Ovary (tissue), 9 donors: ENCODE results near the gene MFNG. TPM values are rescaled to one million over a fixed set of nuclear protein-coding genes. Genes with fewer than 3 reads are reported as not detected.

Experiments used
- DNase-seq, 5 donors: peaks; one replicate each; pipeline ENCODE4 v3.0.0-alpha.2; 2019 to 2020
- H3K27ac ChIP-seq, 2 donors: fragments of 200-600 bp; one replicate each; pipeline versions ENCODE4 v1.5.1 to v1.8.0; 2019 to 2022
- H3K27me3 ChIP-seq: fragments of 200-600 bp; one replicate; pipeline ENCODE4 v1.8.0; 2022
- H3K36me3 ChIP-seq: fragments of 200-600 bp; sonication (generic); one replicate; pipeline ENCODE4 v1.5.1; 2019
- H3K4me1 ChIP-seq: one replicate; pipeline ENCODE4 v1.8.1; 2013; ENCODE audit warnings: mild to moderate bottlenecking, moderate library complexity; ENCODE audit not compliant: insufficient read depth
- H3K4me3 ChIP-seq: fragments of 200-600 bp; sonication (generic); one replicate; pipeline ENCODE4 v1.5.1; 2017
- H3K9me3 ChIP-seq, 2 donors: fragments of 200-600 bp in 1 of 2; sonication (generic) in 1 of 2; one replicate each; pipeline versions ENCODE4 v1.5.1 to v1.8.1; 2013 to 2019; ENCODE audit warnings: mild to moderate bottlenecking in 1 of 2, moderate library complexity in 1 of 2
- EP300 ChIP-seq: sonication (generic); formaldehyde crosslinking; IDR thresholded peaks from one replicate; pipeline ENCODE4 v1.6.1; 2017; ENCODE audit warnings: antibody characterized with exemption
- POLR2A ChIP-seq: fragments of 450-650 bp; IDR thresholded peaks from one replicate; pipeline ENCODE4 v1.6.1; 2017; ENCODE audit warnings: antibody characterized with exemption, mild to moderate bottlenecking, moderate library complexity
- WGBS, 3 donors: extraction: QIAGEN DNeasy Blood & Tissue Kit in 1 of 3; methylation state at CpG; one replicate each; pipeline versions ENCODE4 v1.1.5 to v1.1.7; 2013 to 2017; 5-methylcytosine and 5-hydroxymethylcytosine counted together
- intact Hi-C, 4 donors: fragments of 100-400 bp; cut with DNase I; formaldehyde crosslinking; loops; one replicate each; pipeline versions ENCODE4 v1.11.0 to v1.15.1; 2022 to 2023
- polyA plus RNA-seq, 2 donors: library from polyadenylated mRNA; stranded (reverse); fragments of 200-250 nt in 1 of 2; fragments of 350-450 nt in 1 of 2; fragmentation: Illumina TruSeq in 1 of 2; extraction: RNeasy Lipid Tissue Mini Kit (QIAGEN cat#74804) in 1 of 2; gene quantifications; one replicate each; pipeline ENCODE4 v1.2.3, GENCODE V29; 2013 to 2014
- total RNA-seq, 7 donors: library from RNA; depleted of rRNA in 2 of 7; stranded (reverse); fragments of >200 nt in 2 of 7; fragmentation: NEBNext Ultra II Directional in 3 of 7; extraction: Animal tissue kit (Norgen Biotek cat#: 25700) in 3 of 7; gene quantifications; one replicate each; pipeline versions ENCODE4 v1.1.0 to v1.2.4, GENCODE V29; 2016 to 2023
- TF ChIP-seq, protein P1 (sequence below), 3 donors: fragments of 450-650 bp in 2 of 3; fragments of 200-600 bp in 1 of 3; IDR thresholded peaks; one replicate each; pipeline versions ENCODE4 v1.5.1 to v1.8.0; 2016 to 2022; ENCODE audit warnings: antibody characterized with exemption in 3 of 3, mild to moderate bottlenecking in 1 of 3
- donor health status: DM: no; HTN: no; CAD: no; lungs with moderate emphysema.
- donor health status: DM: no; HTN: no; CAD: no.
- donor health status: Bipolar disorder and iron deficiency.
- donor health status: DM: yes; HTN: yes; CAD: no.
- donor health status: DM: no; HTN: no; CAD: no.
- donor health status: DM: yes; HTN: yes; CAD: no.

The MFNG gene
- total and polyA plus RNA-seq, 9 donors: 4.4 to 11.1 (median 7.1) TPM

DNA sequence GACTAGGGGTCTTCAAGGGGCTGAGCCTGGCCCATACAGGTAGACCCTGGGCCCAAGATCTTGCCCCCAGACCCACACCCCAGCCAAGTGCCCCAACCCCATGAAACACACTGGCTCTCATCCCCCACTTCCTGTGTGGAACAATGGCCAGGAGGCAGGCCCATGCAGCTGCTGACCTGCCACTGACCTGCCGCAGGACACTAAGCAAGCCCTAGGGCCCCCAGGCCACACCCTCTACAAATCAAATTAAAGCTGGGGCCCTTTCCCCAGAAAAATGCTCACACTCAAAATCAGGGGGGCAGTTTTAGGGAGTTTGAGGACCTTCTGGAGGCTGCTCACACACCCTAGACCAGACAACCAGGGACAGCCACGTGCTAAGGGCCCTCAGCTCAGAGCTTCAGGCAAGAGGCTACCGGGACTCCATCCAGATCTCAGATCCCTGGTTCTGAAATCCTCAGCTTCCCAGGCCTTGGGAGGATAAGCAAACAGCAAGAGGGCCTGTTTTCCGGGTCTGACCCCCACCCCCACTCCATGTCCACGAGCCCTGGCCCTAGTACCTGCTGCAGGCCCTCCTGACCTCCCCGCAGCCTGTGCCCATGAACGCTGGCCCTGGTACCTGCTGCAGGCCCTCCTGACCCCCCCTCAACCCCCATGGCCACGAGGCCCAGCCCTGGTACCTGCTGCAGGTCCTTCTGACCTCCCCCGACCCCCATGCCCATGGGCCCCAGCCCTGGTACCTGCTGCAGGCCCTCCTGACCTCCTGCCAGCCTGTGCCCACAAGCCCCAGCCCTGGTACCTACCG is 23.1 kb upstream of the MFNG start:
- Histone ChIP-seq H3K4me3 (no peak overlapping the region), H3K9me3 (no peaks in the 10 kb centered on the region), H3K4me1 (peaks cover 11% of the 10 kb centered on the region), H3K27me3 (no peaks in the 10 kb centered on the region), H3K36me3 (no peaks in the 10 kb centered on the region), H3K27ac (no peak overlapping the region)
- TF ChIP-seq POLR2A: no peak
- intact Hi-C loops: no loop called here
- WGBS, 3 donors: 59 to 87% (median 71%) methylated on average over 8 to 9 of the region's 10 CpGs
- peak in 1 of 5 donors; percentile 25 for DNase-seq

DNA sequence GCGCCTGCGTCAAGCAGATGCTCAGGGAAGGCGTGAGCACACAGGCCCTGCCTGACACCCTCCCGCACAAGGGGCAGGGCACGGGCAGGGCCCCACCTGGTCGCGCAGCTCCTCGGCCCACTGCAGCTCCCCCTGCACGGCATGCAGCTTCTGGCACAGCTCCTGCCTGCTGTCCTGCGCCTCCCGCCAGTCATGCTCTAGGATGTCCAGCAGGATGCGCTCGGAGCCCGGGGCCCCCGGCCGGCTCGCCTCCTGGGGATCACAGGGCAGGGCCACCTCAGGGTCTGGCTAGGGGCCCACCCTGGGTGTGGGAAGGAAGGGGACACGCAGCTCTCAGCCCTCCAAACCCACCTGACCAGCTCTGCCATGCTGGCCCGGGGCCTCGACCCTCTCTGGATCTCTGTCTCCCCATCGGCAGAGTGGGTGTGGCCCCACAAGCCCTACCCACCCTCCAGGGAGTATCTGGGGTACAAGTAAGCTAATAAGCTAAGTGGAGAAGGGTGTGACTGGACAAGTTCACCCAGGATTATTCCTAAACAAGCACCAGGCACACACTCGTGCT is 22.3 kb upstream of the MFNG start:
- Histone ChIP-seq H3K27ac (no peak overlapping the region), H3K27me3 (no peaks in the 10 kb centered on the region), H3K4me1 (peaks cover 11% of the 10 kb centered on the region), H3K9me3 (no peaks in the 10 kb centered on the region), H3K4me3 (no peak overlapping the region), H3K36me3 (no peaks in the 10 kb centered on the region)
- TF ChIP-seq, protein P1, sequence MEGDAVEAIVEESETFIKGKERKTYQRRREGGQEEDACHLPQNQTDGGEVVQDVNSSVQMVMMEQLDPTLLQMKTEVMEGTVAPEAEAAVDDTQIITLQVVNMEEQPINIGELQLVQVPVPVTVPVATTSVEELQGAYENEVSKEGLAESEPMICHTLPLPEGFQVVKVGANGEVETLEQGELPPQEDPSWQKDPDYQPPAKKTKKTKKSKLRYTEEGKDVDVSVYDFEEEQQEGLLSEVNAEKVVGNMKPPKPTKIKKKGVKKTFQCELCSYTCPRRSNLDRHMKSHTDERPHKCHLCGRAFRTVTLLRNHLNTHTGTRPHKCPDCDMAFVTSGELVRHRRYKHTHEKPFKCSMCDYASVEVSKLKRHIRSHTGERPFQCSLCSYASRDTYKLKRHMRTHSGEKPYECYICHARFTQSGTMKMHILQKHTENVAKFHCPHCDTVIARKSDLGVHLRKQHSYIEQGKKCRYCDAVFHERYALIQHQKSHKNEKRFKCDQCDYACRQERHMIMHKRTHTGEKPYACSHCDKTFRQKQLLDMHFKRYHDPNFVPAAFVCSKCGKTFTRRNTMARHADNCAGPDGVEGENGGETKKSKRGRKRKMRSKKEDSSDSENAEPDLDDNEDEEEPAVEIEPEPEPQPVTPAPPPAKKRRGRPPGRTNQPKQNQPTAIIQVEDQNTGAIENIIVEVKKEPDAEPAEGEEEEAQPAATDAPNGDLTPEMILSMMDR (IDR thresholded peaks at IDR 0.05): no peak
- TF ChIP-seq EP300: no peak
- no peak for TF ChIP-seq POLR2A
- peak in 1 of 5 donors; percentile 26 for DNase-seq
- 78 to 83% (median 82%) methylated on average over 16 to 22 of the region's 22 CpGs for WGBS, 3 donors
- intact Hi-C loops: no loop called here

DNA sequence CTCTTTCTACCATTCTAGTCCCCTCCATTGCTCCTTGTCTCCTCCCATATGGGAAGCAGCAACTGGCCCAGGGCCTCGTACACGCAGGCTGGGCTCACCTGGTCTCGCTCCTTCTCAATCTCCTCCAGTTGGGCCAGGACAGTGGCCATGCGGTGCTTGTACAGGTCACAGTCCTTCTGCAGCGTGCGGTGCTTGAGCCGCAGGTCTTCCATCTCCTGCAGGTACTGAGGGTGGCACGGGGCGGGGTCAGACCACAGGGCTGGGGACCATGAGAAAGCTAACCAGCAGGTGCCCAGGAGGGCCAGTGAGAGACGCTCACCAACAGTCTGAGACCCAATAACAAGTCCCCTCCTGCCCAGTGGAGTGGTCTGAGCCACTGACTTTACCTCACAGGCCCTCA is 21.5 kb upstream of the MFNG start:
- Histone ChIP-seq H3K4me1 (peaks cover 11% of the 10 kb centered on the region), H3K27ac (no peak overlapping the region), H3K9me3 (no peaks in the 10 kb centered on the region), H3K4me3 (no peak overlapping the region), H3K27me3 (no peaks in the 10 kb centered on the region), H3K36me3 (no peaks in the 10 kb centered on the region)
- no peak for DNase-seq
- intact Hi-C loops: no loop called here
- TF ChIP-seq, protein P1 (IDR thresholded peaks at IDR 0.05): no peak
- TF ChIP-seq POLR2A: no peak
- WGBS, 3 donors: 94 to 99% (median 97%) methylated on average over 10 of the region's 10 CpGs

DNA sequence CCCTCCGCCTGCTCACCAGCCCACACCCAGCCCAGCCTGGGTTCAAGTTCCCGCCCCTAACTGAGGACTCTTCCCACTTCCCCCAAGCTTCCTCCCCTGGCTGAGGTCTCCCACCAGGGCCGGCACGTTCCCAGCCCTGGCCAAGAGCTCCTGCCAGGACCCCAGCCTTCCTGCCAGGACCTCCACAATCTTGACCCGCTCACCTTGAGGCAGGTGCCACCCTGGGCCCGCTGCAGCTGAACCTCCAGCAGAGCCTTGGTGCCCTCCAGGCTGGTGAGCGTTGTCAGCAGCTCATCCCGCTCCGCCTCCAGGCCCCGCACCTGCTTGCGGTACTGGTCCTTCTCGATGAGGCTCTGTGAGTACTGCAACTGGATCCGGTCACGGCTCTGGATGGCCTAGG is 19.8 kb upstream of the MFNG start:
- no peak overlapping the region for H3K27ac ChIP-seq
- H3K9me3 ChIP-seq: no peaks in the 10 kb centered on the region
- H3K4me1 ChIP-seq: peaks cover 19% of the 10 kb centered on the region
- 90 to 95% (median 91%) methylated on average over 14 of the region's 14 CpGs for WGBS, 3 donors
- H3K27me3 ChIP-seq: no peaks in the 10 kb centered on the region
- DNase-seq: no peak
- TF ChIP-seq, protein P1 (IDR thresholded peaks at IDR 0.05): no peak
- TF ChIP-seq POLR2A (no peak), EP300 (no peak)
- intact Hi-C loops: no loop called here
- H3K36me3 ChIP-seq: no peaks in the 10 kb centered on the region
- no peak overlapping the region for H3K4me3 ChIP-seq

DNA sequence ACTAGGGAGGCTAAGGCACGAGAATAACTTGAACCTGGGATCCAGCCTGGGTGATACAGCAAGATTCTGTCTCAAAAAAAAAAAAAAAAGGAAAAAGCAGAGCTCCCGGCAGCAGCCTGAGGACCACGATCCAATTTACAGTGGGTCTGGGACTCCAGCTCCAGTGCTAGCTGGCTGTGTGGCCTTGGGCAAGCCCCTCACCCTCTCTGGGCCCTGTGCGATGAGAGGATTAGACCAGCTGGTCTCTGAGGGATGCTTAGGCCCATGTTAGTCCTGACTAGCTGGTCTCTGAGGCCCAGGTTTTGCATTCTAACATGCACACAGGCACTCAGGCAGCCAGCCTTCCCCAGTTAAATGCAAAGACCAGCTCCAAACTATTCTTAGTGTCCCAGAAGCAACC is 19.4 kb upstream of the MFNG start:
- TF ChIP-seq, protein P1 (IDR thresholded peaks at IDR 0.05): no peak
- TF ChIP-seq POLR2A (no peak), EP300 (no peak)
- Histone ChIP-seq H3K27ac (no peak overlapping the region), H3K9me3 (no peaks in the 10 kb centered on the region), H3K4me3 (no peak overlapping the region), H3K27me3 (no peaks in the 10 kb centered on the region), H3K4me1 (peaks cover 20% of the 10 kb centered on the region), H3K36me3 (no peaks in the 10 kb centered on the region)
- 91 to 98% (median 93%) methylated on average over 4 of the region's 4 CpGs for WGBS, 3 donors
- intact Hi-C loops: no loop called here
- no peak for DNase-seq
